ENCODE measurements around the gene CLNK. TPM values are rescaled to one million over a fixed set of nuclear protein-coding genes. Genes with fewer than 3 reads are reported as not detected.

CLNK gene
- total and polyA plus RNA-seq, 2 of the 8 experiments (the other 6 are each of a cell fraction or from before 2014, with no cell fraction given), result not detected

DNA sequence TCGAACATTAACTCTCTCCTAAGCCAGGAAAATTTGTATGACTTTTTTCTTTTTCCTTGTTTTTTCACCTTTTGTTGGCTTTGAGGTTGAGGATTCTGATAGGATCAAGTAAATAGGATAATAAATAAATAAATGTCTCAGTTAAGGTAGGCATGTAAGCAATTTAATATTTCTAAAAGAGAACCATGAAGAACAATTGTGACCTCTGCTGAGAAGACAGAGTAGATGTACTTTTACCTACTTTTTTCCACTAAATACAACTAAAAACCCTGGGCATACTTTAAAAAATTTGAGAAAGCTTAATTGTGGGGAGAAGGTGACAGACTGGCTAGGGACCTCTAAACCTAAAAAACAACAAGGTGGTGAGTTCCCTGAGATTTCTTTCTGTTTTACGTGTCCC, 31.6 kb upstream of the CLNK start:
- H3K14ac ChIP-seq (ENCODE audit: insufficient read length), result no peak overlapping the region
- POLR2A ChIA-PET (ENCODE audit: partially characterized antibody), result no interaction called here

More for the DNA sequence above, 31.6 kb upstream of the CLNK start:
- Histone ChIP-seq H3K79me1 (ENCODE audit: low read depth, low read length) (no peaks in the 10 kb centered on the region), H3K9me3 (ENCODE audit: insufficient read depth in 2 of 2, low read depth in 1 of 2, low read length in 1 of 2) (no peaks in the 10 kb centered on the region), H2AK5ac (ENCODE audit: low read depth, low read length) (no peak overlapping the region), H3K36me3 (ENCODE audit: control insufficient read depth in 2 of 4, insufficient read depth in 4 of 4, low read length in 3 of 4) (no peaks in the 10 kb centered on the region), H3K18ac (ENCODE audit: extremely low read depth, low read length) (no peak overlapping the region), H2BK20ac (ENCODE audit: low read length) (no peak overlapping the region), H3K9ac (replicated peaks in 1 of 4; ENCODE audit: extremely low read depth in 1 of 4, low read depth in 3 of 4, low read length in 3 of 4) (no peak overlapping the region), H4K91ac (replicated peaks; ENCODE audit: insufficient read length, low read length) (no peak overlapping the region), H3K4me2 (ENCODE audit: insufficient read depth in 1 of 2, low read depth in 2 of 2, low read length in 2 of 2) (no peak overlapping the region), H4K5ac (ENCODE audit: insufficient read length, low read depth, low read length) (no peak overlapping the region), H2AFZ (ENCODE audit: low read length) (no peak overlapping the region), H3K27me3 (replicated peaks in 1 of 4; ENCODE audit: control insufficient read depth in 3 of 4, extremely low read depth in 1 of 4, insufficient read depth in 3 of 4, low read length in 3 of 4) (no peaks in the 10 kb centered on the region), H3K27ac (ENCODE audit: low read depth, low read length) (no peak overlapping the region), H3K56ac (replicated peaks; ENCODE audit: insufficient read length, low read depth, low read length) (no peak overlapping the region), H2BK12ac (ENCODE audit: low read depth, low read length) (no peak overlapping the region), H3K4me1 (replicated peaks in 1 of 4; ENCODE audit: control insufficient read depth in 3 of 4, insufficient read depth in 4 of 4, low read length in 3 of 4) (peaks cover 0 to 2% (median 0%) of the 10 kb centered on the region in 4 experiments; a peak in 1 of 7 replicates), H4K8ac (ENCODE audit: extremely low read depth, insufficient read depth, low read length) (no peak overlapping the region), H3K23ac (ENCODE audit: insufficient read length) (no peak overlapping the region), H3K79me2 (ENCODE audit: control insufficient read depth in 1 of 2, insufficient read depth in 2 of 2, low read length in 2 of 2) (no peaks in the 10 kb centered on the region), H4K20me1 (replicated peaks in 1 of 2; ENCODE audit: control insufficient read depth in 1 of 2, insufficient read depth in 2 of 2, low read length in 2 of 2) (no peaks in the 10 kb centered on the region), H2BK15ac (ENCODE audit: low read length) (no peak overlapping the region), H3K4ac (replicated peaks; ENCODE audit: insufficient read length, low read depth, low read length) (no peak overlapping the region), H2BK5ac (ENCODE audit: low read depth, low read length) (no peak overlapping the region), H3K23me2 (ENCODE audit: low read depth, low read length) (no peaks in the 10 kb centered on the region), H3K4me3 (ENCODE audit: extremely low read depth in 1 of 4, insufficient read depth in 2 of 4, low read depth in 3 of 4, low read length in 4 of 4) (no peak overlapping the region), H2BK120ac (replicated peaks; ENCODE audit: low read depth, low read length) (no peak overlapping the region)
- DNase-seq (ENCODE audit: low read depth in 1 of 2, low spot score in 2 of 2), result no peak
- FAIRE-seq, result no peak
- TF ChIP-seq NANOG (IDR thresholded peaks at IDR 0.05; ENCODE audit: insufficient read depth, low read depth, low read length, poor library complexity, severe bottlenecking) (no peak), CBX8 (IDR thresholded peaks at IDR 0.05; ENCODE audit: borderline replicate concordance, low read depth, low read length) (no peak), KDM4A (IDR thresholded peaks at IDR 0.05; ENCODE audit: low read depth, low read length, severe bottlenecking) (no peak), RNF2 (IDR thresholded peaks at IDR 0.05; ENCODE audit: borderline replicate concordance, low read depth, low read length, missing control alignments, poor library complexity, severe bottlenecking) (no peak), PHF8 (conservative IDR thresholded peaks at IDR 0.05; ENCODE audit: low read depth, low read length) (no peak), CHD1 (IDR thresholded peaks at IDR 0.05; ENCODE audit: low read depth, low read length) (no peak)
- CTCF ChIA-PET (ENCODE audit: partially characterized antibody), result no interaction called here
- WGBS, 2 experiments (ENCODE audit: extremely low coverage in 1 of 2, insufficient coverage in 1 of 2, insufficient read length in 1 of 2, insufficient replicate concordance in 2 of 2, low coverage in 1 of 2, low lambda C conversion rate in 2 of 2, missing lambda C conversion rate in 1 of 2), result 95% methylated on average over 2 of the region's 2 CpGs; no CpG with 5 or more reads in 1 of the 2 experiments
